ENCODE results near the gene REM1.
"Not testable (repeated sequence)": the region's sequence is repeated elsewhere in the genome, so short reads cannot be mapped to it uniquely, and the experiment has no call there.

The REM1 gene

GRCh38 chr20:31474758-31475427 is at the start of gene REM1, which contains the start of gene DEFB124:
Gene REM1 (plus strand): TSS chr20:31475288. CDS start chr20:31476446, 1,158 bp downstream.
Gene DEFB124 (minus strand): TSS chr20:31475127. CDS start chr20:31473013, 2,114 bp downstream.
- no peak for DNase-seq (ENCODE audit: low read depth)

GRCh38 chr20:31425797-31426196 is 49.3 kb upstream of the REM1 start:
- DNase-seq (ENCODE audit: low read depth) = no peak

- not testable (repeated sequence) for DNase-seq (ENCODE audit: low read depth)
Measured at GRCh38 chr20:31426891-31427551, 48.1 kb upstream of the REM1 start.

- not testable (repeated sequence) for DNase-seq (ENCODE audit: low read depth)
Measured at GRCh38 chr20:31427576-31427975, 47.5 kb upstream of the REM1 start.

- DNase-seq (ENCODE audit: low read depth) = no peak
Measured at GRCh38 chr20:31430568-31431115, 44.4 kb upstream of the REM1 start.

GRCh38 chr20:31440012-31440659 is 35.0 kb upstream of the REM1 start, which contains the start of gene DEFB123:
Gene DEFB123 (plus strand): TSS chr20:31440632. CDS start chr20:31440699, 67 bp downstream.
- DNase-seq (ENCODE audit: low read depth) = no peak

GRCh38 chr20:31446084-31446819 is 28.8 kb upstream of the REM1 start:
- no peak for DNase-seq (ENCODE audit: low read depth)

- no peak for DNase-seq (ENCODE audit: low read depth)
Measured at GRCh38 chr20:31449511-31450414, 25.3 kb upstream of the REM1 start.

GRCh38 chr20:31452575-31452974 is 22.5 kb upstream of the REM1 start:
- no peak for DNase-seq (ENCODE audit: low read depth)

GRCh38 chr20:31454361-31454760 is 20.7 kb upstream of the REM1 start:
- no peak for DNase-seq (ENCODE audit: low read depth)

GRCh38 chr20:31470946-31471345 is 4.1 kb upstream of the REM1 start:
- DNase-seq (ENCODE audit: low read depth) = not testable (repeated sequence)

- no peak for DNase-seq (ENCODE audit: low read depth)
Measured at GRCh38 chr20:31472395-31473330, 2.4 kb upstream of the REM1 start.

- DNase-seq (ENCODE audit: low read depth) = no peak
Measured at GRCh38 chr20:31473331-31474096, 1.6 kb upstream of the REM1 start.

- DNase-seq (ENCODE audit: low read depth) = no peak
Measured at GRCh38 chr20:31474097-31474436, 1.0 kb upstream of the REM1 start.

- no peak for DNase-seq (ENCODE audit: low read depth)
Measured at GRCh38 chr20:31475472-31476293, 595 bp downstream of the REM1 start.

GRCh38 chr20:31476294-31476585 is 1.2 kb downstream of the REM1 start:
- DNase-seq (ENCODE audit: low read depth) = no peak

- no peak for DNase-seq (ENCODE audit: low read depth)
Measured at GRCh38 chr20:31476643-31477215, 1.6 kb downstream of the REM1 start.

GRCh38 chr20:31484001-31484400 is 8.9 kb downstream of the REM1 start:
- no peak for DNase-seq (ENCODE audit: low read depth)
